Measurements from ENCODE around the gene SPOP. TPM values are rescaled to one million over a fixed set of nuclear protein-coding genes. Genes with fewer than 3 reads are reported as not detected.

Gene SPOP
- total and polyA plus RNA-seq, 11 donors: 28.5 to 96.1 (median 60.4) TPM

GRCh38 chr17:49573510-49574322, 104.2 kb downstream of the SPOP start:
- H3K27me3 ChIP-seq: peaks cover 0 to 27% (median 0%) of the 10 kb centered on the region in 9 donors
- intact Hi-C loops (cut with DNase I): loop anchor here in 6 of 10 donors (1.0 to 10.0 kb wide), 8 partner anchors 44 to 511 kb away; partner anchors contain the start of gene KAT7 (in 2 of the 6)
- 50 to 57% (median 56%) methylated on average over 15 of the region's 15 CpGs for WGBS, 4 donors
- H3K36me3 ChIP-seq: no peaks in the 10 kb centered on the region
- DNase-seq (no peak), ATAC-seq (no peak)
- no peak overlapping the region for H3K4me3 ChIP-seq
- H3K9me3 ChIP-seq: no peaks in the 10 kb centered on the region
- TF ChIP-seq CTCF (IDR thresholded peaks at IDR 0.05): no peak
- TF ChIP-seq POLR2A (IDR thresholded peaks at IDR 0.05): no peak
- peak overlapping the region in 5 of 12 donors; percentile 5 to 89 (median 12) for H3K27ac ChIP-seq
- peaks cover 4 to 55% (median 29%) of the 10 kb centered on the region in 12 donors for H3K4me1 ChIP-seq

GRCh38 chr17:49572806-49573420, 105.0 kb downstream of the SPOP start:
- Histone ChIP-seq H3K27me3 (peaks cover 0 to 27% (median 0%) of the 10 kb centered on the region in 9 donors), H3K27ac (peak overlapping the region in 1 of 12 donors; percentile 89), H3K4me1 (peaks cover 4 to 60% (median 31%) of the 10 kb centered on the region in 12 donors), H3K9me3 (no peaks in the 10 kb centered on the region), H3K36me3 (no peaks in the 10 kb centered on the region), H3K4me3 (no peak overlapping the region)
- WGBS, 4 donors: 85 to 89% (median 86%) methylated on average over 6 of the region's 6 CpGs
- intact Hi-C loops (cut with DNase I): loop anchor here in 6 of 10 donors (5.0 to 10.0 kb wide), 7 partner anchors 44 to 512 kb away; partner anchors contain the start of gene KAT7 (in 2 of the 6)
- TF ChIP-seq POLR2A (IDR thresholded peaks at IDR 0.05): no peak
- TF ChIP-seq CTCF (IDR thresholded peaks at IDR 0.05): no peak
- DNase-seq (no peak), ATAC-seq (no peak)

GRCh38 chr17:49572226-49572625, 105.7 kb downstream of the SPOP start:
- ATAC-seq: no peak
- H3K36me3 ChIP-seq: no peaks in the 10 kb centered on the region
- WGBS, 4 donors: 56 to 64% (median 60%) methylated on average over 3 of the region's 3 CpGs
- intact Hi-C loops (cut with DNase I): loop anchor here in 6 of 10 donors (5.0 to 10.0 kb wide), 7 partner anchors 45 to 513 kb away; partner anchors contain the start of gene KAT7 (in 2 of the 6)
- no peak overlapping the region for H3K4me3 ChIP-seq
- H3K9me3 ChIP-seq: no peaks in the 10 kb centered on the region
- peak overlapping the region in 1 of 12 donors; percentile 54 for H3K27ac ChIP-seq
- H3K27me3 ChIP-seq: peaks cover 0 to 23% (median 0%) of the 10 kb centered on the region in 9 donors
- TF ChIP-seq CTCF (IDR thresholded peaks at IDR 0.05) (no peak), POLR2A (IDR thresholded peaks at IDR 0.05) (no peak)
- H3K4me1 ChIP-seq: peaks cover 4 to 60% (median 30%) of the 10 kb centered on the region in 12 donors
- no peak for DNase-seq

GRCh38 chr17:49571764-49572163, 106.1 kb downstream of the SPOP start:
- no peaks in the 10 kb centered on the region for H3K36me3 ChIP-seq
- H3K4me3 ChIP-seq: no peak overlapping the region
- H3K27ac ChIP-seq: peak overlapping the region in 1 of 12 donors; percentile 54
- peaks cover 4 to 60% (median 27%) of the 10 kb centered on the region in 12 donors for H3K4me1 ChIP-seq
- 44 to 58% (median 53%) methylated on average over 4 of the region's 4 CpGs for WGBS, 4 donors
- peaks cover 0 to 18% (median 0%) of the 10 kb centered on the region in 9 donors for H3K27me3 ChIP-seq
- ATAC-seq (no peak), DNase-seq (no peak)
- intact Hi-C loops (cut with DNase I): loop anchor here (2.0 to 10.0 kb wide), 10 partner anchors 46 to 513 kb away; partner anchors contain the start of gene KAT7 (in 2 of the 10)
- no peaks in the 10 kb centered on the region for H3K9me3 ChIP-seq
- TF ChIP-seq CTCF (IDR thresholded peaks at IDR 0.05) (no peak), POLR2A (IDR thresholded peaks at IDR 0.05) (no peak)
